OCI-LY7 (cell line): Measurements from ENCODE around the gene ERBB2. TPM values are rescaled to one million over a fixed set of nuclear protein-coding genes. Genes with fewer than 3 reads are reported as not detected.

Source experiments
- BruUV-seq: library from RNA; stranded (reverse); fragments of 400-500 nt; replicated peaks from 2 replicates; lab custom pipeline; 2021; lab: Mats Ljungman, UMichigan
- CTCF ChIA-PET: fragments of 300-600 bp; sonication (Branson Sonifier 250); formaldehyde crosslinking; loops from one replicate; lab custom pipeline; 2022; ENCODE audit warnings: antibody characterized with exemption; ENCODE audit not compliant: unreplicated experiment; lab: Charles Lee
- POLR2A ChIA-PET: fragments of 300-600 bp; sonication (Branson Sonifier 250); formaldehyde crosslinking; loops from one replicate; lab custom pipeline; 2022; ENCODE audit warnings: antibody characterized with exemption; lab: Charles Lee
- DNase-seq: peaks from one replicate; pipeline ENCODE4 v3.0.0-alpha.2; 2015; ENCODE audit warnings: low spot score
- H2AFZ ChIP-seq: fragments of 200-600 bp; sonication (generic), shearing (Covaris generic); 2 replicates; pipeline ENCODE4 v1.6.1; 2014; ENCODE audit warnings: mild to moderate bottlenecking, antibody characterized with exemption, low read length, moderate library complexity
- H3K27ac ChIP-seq: fragments of 200-600 bp; sonication (generic); 2 replicates; pipeline ENCODE4 v1.5.1; 2014; ENCODE audit warnings: mixed run types, low read depth, mild to moderate bottlenecking, moderate library complexity, low read length, inconsistent platforms; ENCODE audit not compliant: poor library complexity, severe bottlenecking
- H3K36me3 ChIP-seq: fragments of 200-600 bp; sonication (generic); 2 replicates; pipeline ENCODE4 v1.6.1; 2014; ENCODE audit warnings: mild to moderate bottlenecking, antibody characterized with exemption, low read length, moderate library complexity, mixed read lengths; ENCODE audit not compliant: insufficient read depth
- H3K4me1 ChIP-seq: fragments of 200-600 bp; sonication (generic); 2 replicates; pipeline ENCODE4 v1.5.1; 2014; ENCODE audit warnings: mild to moderate bottlenecking, low read length; ENCODE audit not compliant: insufficient read depth, poor library complexity, severe bottlenecking
- H3K4me2 ChIP-seq: fragments of 200-600 bp; sonication (generic); 2 replicates; pipeline ENCODE4 v1.6.1; 2014; ENCODE audit warnings: mild to moderate bottlenecking, low read length
- H3K4me3 ChIP-seq: fragments of 200-600 bp; sonication (generic); 2 replicates; pipeline ENCODE4 v1.5.1; 2014; ENCODE audit warnings: mild to moderate bottlenecking, low read depth, low read length; ENCODE audit not compliant: poor library complexity, severe bottlenecking
- H3K79me2 ChIP-seq: fragments of 200-600 bp; sonication (generic); 2 replicates; pipeline ENCODE4 v1.6.1; 2016; ENCODE audit warnings: low read depth, mild to moderate bottlenecking, low read length, moderate library complexity, mixed read lengths; ENCODE audit not compliant: insufficient read depth
- H3K9me2 ChIP-seq: fragments of 200-600 bp; sonication (generic); 2 replicates; pipeline ENCODE4 v1.6.1; 2016; ENCODE audit warnings: mild to moderate bottlenecking, low read length, mixed read lengths; ENCODE audit not compliant: insufficient read depth
- H3K9me3 ChIP-seq: fragments of 200-600 bp; sonication (generic); 2 replicates; pipeline ENCODE4 v1.6.1; 2014; ENCODE audit warnings: mild to moderate bottlenecking, mixed run types, low read length, mixed read lengths
- H4K20me1 ChIP-seq: fragments of 200-600 bp; sonication (generic); 2 replicates; pipeline ENCODE4 v1.6.1; 2014; ENCODE audit warnings: mild to moderate bottlenecking, antibody characterized with exemption, low read length, moderate library complexity, mixed read lengths; ENCODE audit not compliant: insufficient read depth
- EZH2phosphoT487 ChIP-seq: fragments of 200-600 bp; sonication (generic); IDR thresholded peaks from 2 replicates; pipeline ENCODE4 v1.6.1; 2018; ENCODE audit warnings: low read depth, borderline replicate concordance, mild to moderate bottlenecking, mixed run types, antibody characterized with exemption, low read length, moderate library complexity, mixed read lengths
- intact Hi-C: fragments of 100-400 bp; cut with micrococcal nuclease; formaldehyde crosslinking; loops from one replicate; pipeline ENCODE4 v1.10.0; 2022; ENCODE audit not compliant: unreplicated experiment
- total RNA-seq, 2 experiments: library from RNA; depleted of rRNA in 1 of 2; stranded (reverse); fragments of >200 nt in 1 of 2; shearing (Covaris generic) in 1 of 2; gene quantifications; 2 replicates each; pipeline ENCODE4 v1.2.3, GENCODE V29; 2014 to 2022
- TF ChIP-seq, protein P1 (sequence below): fragments of 200-600 bp; sonication (generic); conservative IDR thresholded peaks from 2 replicates; pipeline ENCODE4 v1.5.1; 2014; ENCODE audit warnings: mild to moderate bottlenecking, antibody characterized with exemption, low read length, moderate library complexity, mixed read lengths

The ERBB2 gene
- total RNA-seq, 2 experiments from 2014 or later = 6.5 to 11.4 TPM

DNA sequence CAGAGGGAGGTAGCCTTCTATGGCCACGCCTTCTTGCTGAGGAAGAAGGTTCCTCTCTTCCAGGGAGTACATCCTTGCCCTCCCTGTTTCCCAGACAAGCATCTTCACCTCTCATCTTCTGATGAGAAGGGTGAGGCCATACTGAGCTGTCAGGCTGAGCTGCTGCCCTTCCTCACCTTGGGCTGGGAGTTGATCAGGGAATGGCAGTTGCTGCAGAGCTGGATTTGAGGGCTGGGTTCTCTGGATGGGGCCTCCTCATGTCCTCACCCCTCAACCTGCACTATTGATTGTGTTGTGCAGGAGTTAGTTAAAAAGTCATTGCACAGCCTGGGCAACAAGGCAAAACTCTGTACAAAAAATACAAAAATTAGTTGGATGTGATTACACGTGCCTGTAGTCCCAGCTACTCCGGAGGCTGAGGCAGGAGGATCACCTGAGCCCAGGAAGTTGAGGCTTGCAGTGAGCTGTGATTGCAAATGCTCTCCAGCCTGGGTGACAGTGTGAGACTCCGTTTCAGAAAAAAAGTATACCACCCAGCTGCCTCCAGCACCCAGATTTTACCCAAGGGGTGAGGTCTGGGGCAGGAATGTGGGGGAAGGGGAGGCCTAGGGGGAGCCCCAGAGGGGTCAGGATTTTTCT lies 2.0 kb downstream of the ERBB2 start:
- ChIA-PET POLR2A (interaction anchor here (0.6 kb wide), 1 partner anchor 29 kb away, joined by 4 read pairs; no protein-coding TSS in a partner anchor), CTCF (no interaction called here)
- intact Hi-C loops = no loop called here
- Histone ChIP-seq H3K79me2 (no peaks in the 10 kb centered on the region), H2AFZ (no peak overlapping the region), H3K27ac (no peak overlapping the region), H3K4me1 (peaks cover 4% of the 10 kb centered on the region), H4K20me1 (no peaks in the 10 kb centered on the region), H3K4me2 (no peak overlapping the region), H3K36me3 (no peaks in the 10 kb centered on the region), H3K9me2 (no peaks in the 10 kb centered on the region), H3K4me3 (no peak overlapping the region), H3K9me3 (no peaks in the 10 kb centered on the region)
- TF ChIP-seq, protein P1, sequence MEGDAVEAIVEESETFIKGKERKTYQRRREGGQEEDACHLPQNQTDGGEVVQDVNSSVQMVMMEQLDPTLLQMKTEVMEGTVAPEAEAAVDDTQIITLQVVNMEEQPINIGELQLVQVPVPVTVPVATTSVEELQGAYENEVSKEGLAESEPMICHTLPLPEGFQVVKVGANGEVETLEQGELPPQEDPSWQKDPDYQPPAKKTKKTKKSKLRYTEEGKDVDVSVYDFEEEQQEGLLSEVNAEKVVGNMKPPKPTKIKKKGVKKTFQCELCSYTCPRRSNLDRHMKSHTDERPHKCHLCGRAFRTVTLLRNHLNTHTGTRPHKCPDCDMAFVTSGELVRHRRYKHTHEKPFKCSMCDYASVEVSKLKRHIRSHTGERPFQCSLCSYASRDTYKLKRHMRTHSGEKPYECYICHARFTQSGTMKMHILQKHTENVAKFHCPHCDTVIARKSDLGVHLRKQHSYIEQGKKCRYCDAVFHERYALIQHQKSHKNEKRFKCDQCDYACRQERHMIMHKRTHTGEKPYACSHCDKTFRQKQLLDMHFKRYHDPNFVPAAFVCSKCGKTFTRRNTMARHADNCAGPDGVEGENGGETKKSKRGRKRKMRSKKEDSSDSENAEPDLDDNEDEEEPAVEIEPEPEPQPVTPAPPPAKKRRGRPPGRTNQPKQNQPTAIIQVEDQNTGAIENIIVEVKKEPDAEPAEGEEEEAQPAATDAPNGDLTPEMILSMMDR = no peak
- TF ChIP-seq EZH2phosphoT487 = no peak
- no TSS peak for BruUV-seq
- no peak for DNase-seq

DNA sequence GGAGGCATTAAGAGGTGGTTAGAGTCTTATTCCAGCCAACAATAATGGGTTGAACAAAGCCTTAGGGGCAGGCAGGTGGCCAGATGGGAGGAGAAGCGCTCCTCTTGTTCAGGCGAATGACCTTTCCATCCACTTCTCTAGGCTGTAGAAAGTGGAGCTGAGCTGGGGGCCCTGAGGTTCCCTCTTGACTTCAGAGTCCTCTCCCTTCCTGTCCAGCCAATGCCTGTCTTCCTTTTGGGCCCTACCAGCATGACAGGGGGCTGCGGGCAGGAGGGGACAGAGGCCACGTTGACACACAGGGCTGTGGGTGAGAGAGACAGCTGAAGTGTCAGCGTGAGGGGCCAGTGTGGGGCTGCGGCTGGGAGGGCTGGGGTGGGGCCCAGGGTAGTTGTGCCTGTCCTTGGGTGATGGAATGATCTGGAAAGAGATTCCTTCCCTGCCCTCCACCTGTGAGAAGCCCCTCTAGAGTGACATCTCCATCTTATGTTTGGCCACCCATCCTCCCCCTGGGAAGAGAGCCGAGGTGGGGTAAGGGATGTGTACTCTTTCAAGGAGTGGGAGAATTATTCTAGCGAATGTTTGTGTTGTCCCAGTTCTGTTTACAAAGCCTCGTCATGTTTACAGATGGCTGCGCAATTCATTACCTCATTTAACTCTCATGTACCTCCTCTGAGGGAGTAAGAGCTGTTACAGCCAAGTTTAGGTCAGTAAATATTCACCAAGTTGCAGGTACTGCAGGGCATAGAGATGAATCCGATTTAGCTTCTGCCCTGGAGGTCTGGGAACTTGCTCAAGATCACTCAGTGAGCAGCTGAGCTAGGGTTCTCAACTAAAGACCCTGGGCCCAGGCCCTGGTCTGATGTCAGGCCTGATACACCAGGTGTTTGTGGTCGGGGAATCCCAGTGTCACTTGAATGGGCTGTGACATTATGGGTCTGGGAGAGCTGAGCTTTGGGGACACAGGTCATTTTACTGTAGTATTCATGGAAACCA lies 3.3 kb downstream of the ERBB2 start:
- Histone ChIP-seq H3K9me2 (no peaks in the 10 kb centered on the region), H4K20me1 (no peaks in the 10 kb centered on the region), H2AFZ (no peak overlapping the region), H3K4me1 (peaks cover 4% of the 10 kb centered on the region), H3K4me3 (no peak overlapping the region), H3K36me3 (no peaks in the 10 kb centered on the region), H3K4me2 (no peak overlapping the region), H3K27ac (no peak overlapping the region), H3K79me2 (no peaks in the 10 kb centered on the region), H3K9me3 (no peaks in the 10 kb centered on the region)
- intact Hi-C loops = no loop called here
- no TSS peak for BruUV-seq
- DNase-seq = peak; percentile 43
- ChIA-PET CTCF (no interaction called here), POLR2A (no interaction called here)
- TF ChIP-seq EZH2phosphoT487 = no peak
- TF ChIP-seq, protein P1 = no peak
